HG02981 (cell line): ENCODE data around the gene ADGRV1.
"Not testable (repeated sequence)": the region's sequence is repeated elsewhere in the genome, so short reads cannot be mapped to it uniquely, and the experiment has no call there.

Source experiments
- ATAC-seq: cut with Tn5 transposase; IDR thresholded peaks from one replicate; pipeline ENCODE4 v1.9.1; 2021; ENCODE audit warnings: mild to moderate bottlenecking, moderate library complexity; ENCODE audit not compliant: unreplicated experiment

The ADGRV1 gene

GRCh38 chr5:90550963-90551362 lies 7.6 kb upstream of the ADGRV1 start:
- ATAC-seq = no peak

GRCh38 chr5:90551376-90551775 lies 7.2 kb upstream of the ADGRV1 start:
- no peak for ATAC-seq

DNA sequence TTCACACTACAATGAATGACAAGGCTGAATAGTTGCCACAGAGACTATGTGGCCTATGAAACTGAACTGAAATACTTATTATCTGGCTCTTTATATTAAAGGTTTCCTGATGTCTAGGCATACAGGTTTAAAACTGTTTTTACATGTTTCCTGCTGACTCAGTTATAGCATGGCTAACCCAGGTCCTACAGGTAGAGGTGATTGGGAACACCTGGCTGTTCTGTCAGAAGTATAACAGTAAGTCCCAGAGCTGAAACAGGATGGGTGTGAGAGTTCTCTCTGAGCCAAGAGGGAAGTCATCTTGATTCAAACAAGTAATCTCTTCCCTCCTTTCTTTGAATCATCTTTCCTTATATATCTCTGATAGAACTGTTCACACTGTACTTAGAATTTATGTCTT lies 4.9 kb upstream of the ADGRV1 start:
- no peak for ATAC-seq

GRCh38 chr5:90554358-90555006 lies 4.1 kb upstream of the ADGRV1 start:
- no peak for ATAC-seq

DNA sequence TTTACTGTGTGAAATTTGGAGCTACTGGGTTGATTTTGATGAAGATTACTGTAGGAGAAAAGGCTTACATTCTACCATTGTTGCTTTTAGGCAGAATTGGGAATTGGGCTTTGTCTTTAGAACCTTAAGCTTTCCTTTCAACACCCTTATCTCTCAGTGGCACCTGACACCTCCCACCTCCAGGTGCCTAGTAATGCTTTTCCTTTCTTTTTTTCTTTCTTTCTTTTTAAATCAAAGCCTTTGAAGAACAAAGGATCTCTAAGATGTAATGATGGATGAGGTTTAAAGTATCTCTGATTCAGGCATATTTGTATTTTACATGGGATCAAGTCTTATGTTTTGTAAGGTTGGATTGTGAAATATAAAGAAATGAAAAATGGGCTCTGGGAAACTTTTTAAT lies 2.9 kb upstream of the ADGRV1 start:
- no peak for ATAC-seq

GRCh38 chr5:90557391-90557790 lies 1.2 kb upstream of the ADGRV1 start:
- ATAC-seq = no peak

- ATAC-seq = no peak
These were observed 726 bp upstream of the ADGRV1 start for GRCh38 chr5:90557871-90558270.

GRCh38 chr5:90560771-90561170 lies 2.2 kb downstream of the ADGRV1 start:
- no peak for ATAC-seq

- ATAC-seq = no peak
These were observed 3.2 kb downstream of the ADGRV1 start for GRCh38 chr5:90561766-90562165.

- ATAC-seq = no peak
These were observed 3.7 kb downstream of the ADGRV1 start for GRCh38 chr5:90562341-90562740.

- no peak for ATAC-seq
These were observed 4.5 kb downstream of the ADGRV1 start for GRCh38 chr5:90563108-90563507.

DNA sequence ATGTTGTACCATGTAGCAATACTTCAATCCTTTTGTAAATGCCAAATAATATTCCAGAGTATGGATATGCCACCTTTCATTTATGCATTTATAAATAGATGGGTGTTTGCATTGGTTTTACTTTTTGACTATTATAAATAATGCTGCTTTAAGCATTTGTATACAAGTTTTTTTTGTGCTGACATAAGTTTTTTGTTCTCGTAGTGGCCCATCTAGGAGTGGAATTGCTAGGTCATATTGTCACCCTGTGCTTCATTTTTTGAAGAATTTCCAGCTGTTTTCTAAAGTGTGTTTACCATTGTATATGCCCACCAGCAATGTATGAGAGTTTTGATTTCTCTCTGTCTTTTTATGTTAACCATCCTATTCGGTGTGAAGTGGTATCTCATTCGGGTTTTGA lies 6.9 kb downstream of the ADGRV1 start:
- ATAC-seq = no peak

DNA sequence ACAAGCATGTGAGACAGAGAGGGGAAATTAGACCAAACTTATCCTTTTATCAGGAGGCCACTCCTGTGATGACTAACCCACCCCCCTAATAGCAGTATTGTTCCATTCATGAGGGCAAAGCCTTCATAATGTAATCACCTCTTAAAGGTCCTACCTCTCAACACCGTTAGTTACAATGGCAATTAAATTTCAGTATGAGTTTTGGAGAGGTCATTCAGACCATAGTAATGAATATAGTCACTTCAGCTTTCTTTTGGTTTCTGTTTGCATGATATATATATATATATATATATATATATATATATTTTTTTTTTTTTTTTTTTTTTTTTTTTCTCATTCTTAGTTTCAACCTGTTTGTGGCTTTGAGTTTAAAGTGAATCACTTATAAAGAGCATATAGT lies 10.5 kb downstream of the ADGRV1 start:
- no peak for ATAC-seq

- no peak for ATAC-seq
These were observed 11.4 kb downstream of the ADGRV1 start for GRCh38 chr5:90570034-90570433.

GRCh38 chr5:90571147-90571773 lies 12.7 kb downstream of the ADGRV1 start:
- no peak for ATAC-seq

DNA sequence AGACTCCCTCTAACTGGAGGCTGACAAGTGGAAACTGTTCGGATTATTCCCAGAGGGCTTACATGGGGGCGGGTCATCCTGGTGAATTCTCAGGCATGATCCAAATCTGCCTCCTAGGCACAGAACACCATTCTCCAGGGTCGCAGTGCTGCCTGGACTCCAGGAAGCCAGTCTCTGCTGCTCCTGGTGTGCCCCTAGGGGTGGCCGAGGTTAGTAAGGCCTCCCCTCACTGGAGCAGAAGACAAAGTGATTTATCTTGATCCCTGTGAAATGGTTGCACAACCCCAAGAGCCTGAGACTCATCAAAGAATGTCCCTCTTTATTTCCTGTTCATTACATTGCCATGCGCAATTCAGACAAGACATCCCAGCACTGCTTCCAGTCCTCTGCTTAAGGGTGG lies 17.1 kb downstream of the ADGRV1 start:
- ATAC-seq = no peak

GRCh38 chr5:90576566-90576965 lies 18.0 kb downstream of the ADGRV1 start:
- not testable (repeated sequence) for ATAC-seq

DNA sequence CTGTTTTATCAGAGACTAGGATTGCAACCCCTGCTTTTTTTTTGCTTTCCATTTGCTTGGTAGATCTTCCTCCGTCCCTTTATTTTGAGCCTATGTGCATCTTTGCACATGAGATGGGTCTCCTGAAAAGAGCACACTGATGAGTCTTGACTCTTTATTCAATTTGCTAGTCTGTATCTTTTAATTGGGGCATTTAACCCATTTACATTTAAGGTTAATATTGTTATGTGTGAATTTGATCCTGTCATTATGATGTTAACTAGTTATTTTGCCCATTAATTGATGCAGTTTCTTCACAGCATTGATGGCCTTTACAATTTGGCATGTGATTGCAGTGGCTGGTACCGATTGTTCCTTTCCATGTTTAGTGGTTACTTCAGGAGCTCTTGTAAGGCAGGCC lies 21.3 kb downstream of the ADGRV1 start:
- ATAC-seq = not testable (repeated sequence)

- no peak for ATAC-seq
These were observed 23.4 kb downstream of the ADGRV1 start for GRCh38 chr5:90581956-90582355.

DNA sequence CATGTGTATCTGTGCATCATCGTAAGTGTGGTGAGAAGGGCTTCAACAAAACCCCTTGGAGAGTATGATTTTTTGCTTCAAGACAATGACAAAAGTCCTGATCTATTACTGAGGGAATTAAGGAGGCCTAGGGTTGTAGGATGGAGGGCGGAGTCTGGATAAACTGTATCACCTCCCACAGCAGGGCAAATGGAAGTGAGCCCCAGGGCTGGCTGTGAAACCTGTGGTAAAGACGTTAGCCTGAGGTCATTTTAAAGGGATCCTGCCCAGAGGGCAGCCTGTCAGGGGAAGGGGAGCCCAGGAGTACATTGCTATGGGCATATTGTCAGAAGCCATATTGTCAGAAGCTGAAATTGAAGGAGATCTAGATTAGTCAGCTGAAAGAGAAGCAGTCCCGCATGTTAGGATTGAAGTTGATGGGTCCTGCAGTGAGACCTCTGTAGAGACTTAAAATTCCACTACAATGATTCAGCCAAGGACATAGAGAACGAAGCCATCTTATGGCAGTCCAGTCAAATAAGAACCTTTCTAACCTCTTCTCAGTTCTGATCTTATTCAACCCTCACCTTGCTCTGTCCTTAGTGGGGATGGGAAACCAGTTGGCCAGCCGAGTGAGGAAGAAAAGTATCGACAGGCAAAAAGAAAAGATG lies 26.9 kb downstream of the ADGRV1 start:
- no peak for ATAC-seq

- ATAC-seq = no peak
These were observed 27.9 kb downstream of the ADGRV1 start for GRCh38 chr5:90586469-90586868.

- ATAC-seq = no peak
These were observed 31.6 kb downstream of the ADGRV1 start for GRCh38 chr5:90590170-90590569.
